ENCODE results near the gene STXBP1. TPM values are rescaled to one million over a fixed set of nuclear protein-coding genes. Genes with fewer than 3 reads are reported as not detected.
"Not testable (repeated sequence)": the region's sequence is repeated elsewhere in the genome, so short reads cannot be mapped to it uniquely, and the experiment has no call there.

Gene STXBP1
- total RNA-seq, 2 donors from 2014 or later, result 66.2 to 87.3 TPM

DNA sequence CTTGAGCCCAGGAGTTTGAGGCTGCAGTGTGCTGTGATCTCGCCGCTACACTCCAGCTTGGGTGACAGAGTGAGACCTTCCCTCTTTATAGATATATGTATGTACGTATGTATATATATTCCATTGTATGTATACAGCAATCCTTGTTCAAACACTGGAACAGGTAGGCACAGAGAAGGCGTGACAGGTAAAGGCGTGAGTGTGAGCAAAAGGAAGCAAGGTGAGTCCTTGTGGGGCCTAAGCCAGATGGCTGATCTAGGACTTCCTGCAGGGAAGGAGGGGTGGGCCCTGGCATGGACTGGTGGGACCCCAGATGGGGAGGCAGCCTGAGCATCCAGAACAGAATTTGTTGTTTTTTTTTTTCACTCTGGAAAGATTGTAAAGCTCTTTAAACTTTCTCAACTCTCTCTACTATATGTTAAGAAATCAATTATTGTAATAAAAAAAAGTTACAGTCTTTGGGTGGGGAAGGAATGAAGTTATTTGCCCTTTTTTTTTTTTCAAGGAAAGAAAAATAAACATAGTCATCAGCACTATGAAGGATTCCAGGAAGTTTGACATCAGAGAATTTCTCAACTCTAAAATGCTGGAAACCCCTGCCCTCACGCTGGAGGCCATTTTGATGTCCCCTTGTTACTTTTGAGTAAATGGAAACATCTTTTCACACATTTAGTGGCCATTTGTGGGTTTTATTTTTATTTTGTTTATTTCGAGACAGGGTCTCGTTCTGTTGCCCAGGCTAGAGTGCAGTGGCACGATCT lies 38.9 kb upstream of the STXBP1 start:
- H3K27me3 ChIP-seq (replicated peaks; ENCODE audit: insufficient read depth), result no peaks in the 10 kb centered on the region
- ATAC-seq (ENCODE audit: insufficient number of reproducible peaks, low FRiP score, low read depth) (peak; percentile 15), DNase-seq (ENCODE audit: low spot score) (no peak)
- H3K27ac ChIP-seq, result peak overlapping the region; percentile 85 to 92
- peaks cover 31 to 47% of the 10 kb centered on the region in 2 donors for H3K4me1 ChIP-seq (ENCODE audit: control insufficient read depth in 1 of 2, low read depth in 2 of 2)
- TF ChIP-seq, protein P1, sequence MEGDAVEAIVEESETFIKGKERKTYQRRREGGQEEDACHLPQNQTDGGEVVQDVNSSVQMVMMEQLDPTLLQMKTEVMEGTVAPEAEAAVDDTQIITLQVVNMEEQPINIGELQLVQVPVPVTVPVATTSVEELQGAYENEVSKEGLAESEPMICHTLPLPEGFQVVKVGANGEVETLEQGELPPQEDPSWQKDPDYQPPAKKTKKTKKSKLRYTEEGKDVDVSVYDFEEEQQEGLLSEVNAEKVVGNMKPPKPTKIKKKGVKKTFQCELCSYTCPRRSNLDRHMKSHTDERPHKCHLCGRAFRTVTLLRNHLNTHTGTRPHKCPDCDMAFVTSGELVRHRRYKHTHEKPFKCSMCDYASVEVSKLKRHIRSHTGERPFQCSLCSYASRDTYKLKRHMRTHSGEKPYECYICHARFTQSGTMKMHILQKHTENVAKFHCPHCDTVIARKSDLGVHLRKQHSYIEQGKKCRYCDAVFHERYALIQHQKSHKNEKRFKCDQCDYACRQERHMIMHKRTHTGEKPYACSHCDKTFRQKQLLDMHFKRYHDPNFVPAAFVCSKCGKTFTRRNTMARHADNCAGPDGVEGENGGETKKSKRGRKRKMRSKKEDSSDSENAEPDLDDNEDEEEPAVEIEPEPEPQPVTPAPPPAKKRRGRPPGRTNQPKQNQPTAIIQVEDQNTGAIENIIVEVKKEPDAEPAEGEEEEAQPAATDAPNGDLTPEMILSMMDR (IDR thresholded peaks at IDR 0.05), result no peak
- no peaks in the 10 kb centered on the region for H3K36me3 ChIP-seq
- no peak overlapping the region for H3K4me3 ChIP-seq
- H3K9me3 ChIP-seq, result no peaks in the 10 kb centered on the region

DNA sequence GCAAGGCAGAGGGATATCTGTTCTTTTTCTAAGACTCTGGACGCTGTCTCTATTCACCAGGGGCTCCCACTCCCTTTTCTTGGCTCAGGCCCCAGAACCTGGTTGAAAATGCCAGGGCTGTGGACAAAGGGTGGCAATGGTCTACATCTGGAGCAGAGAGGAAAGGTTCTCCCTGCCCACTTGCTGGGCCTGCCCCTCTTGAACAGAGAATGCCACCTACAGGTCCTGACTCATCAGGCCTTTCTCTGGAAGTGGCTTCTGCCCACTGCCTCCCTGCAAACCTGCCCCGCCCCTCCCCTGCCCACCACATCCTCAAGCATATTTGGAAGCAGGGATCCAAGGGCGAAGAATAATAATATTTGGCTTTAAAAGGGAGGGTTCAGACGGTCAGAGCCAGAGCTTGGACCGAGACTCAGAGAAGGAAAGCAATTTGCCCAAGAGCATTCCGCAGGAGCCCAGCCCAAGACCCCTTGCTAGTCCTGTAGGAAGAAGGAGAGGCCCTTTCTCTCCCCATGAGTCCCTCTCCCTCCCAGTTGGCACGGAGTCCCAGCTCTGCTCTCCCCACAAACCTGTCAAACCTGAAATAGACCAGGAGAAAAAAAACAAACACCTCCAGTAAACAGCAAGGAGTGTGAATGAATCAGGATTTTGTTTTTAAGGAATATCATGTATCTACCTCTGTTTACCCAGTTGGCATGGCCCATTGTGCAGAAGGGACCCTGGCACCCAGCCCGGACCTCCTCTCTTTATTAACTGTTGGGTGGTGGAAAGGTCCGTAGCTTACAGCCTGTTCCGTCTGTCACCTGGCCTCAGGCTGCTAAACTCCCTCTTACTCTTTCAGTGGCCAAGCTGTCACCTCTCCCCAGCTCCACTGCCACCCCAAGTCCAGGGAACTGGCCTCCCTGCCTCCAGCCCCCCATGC lies 37.7 kb upstream of the STXBP1 start:
- DNase-seq (ENCODE audit: low spot score) (peak; percentile 56), ATAC-seq (ENCODE audit: insufficient number of reproducible peaks, low FRiP score, low read depth) (no peak)
- H3K27me3 ChIP-seq (replicated peaks; ENCODE audit: insufficient read depth), result no peaks in the 10 kb centered on the region
- no peaks in the 10 kb centered on the region for H3K9me3 ChIP-seq
- peaks cover 35 to 58% of the 10 kb centered on the region in 2 donors for H3K4me1 ChIP-seq (ENCODE audit: control insufficient read depth in 1 of 2, low read depth in 2 of 2)
- TF ChIP-seq, protein P1 (IDR thresholded peaks at IDR 0.05), result no peak
- peak overlapping the region; percentile 85 to 92 for H3K27ac ChIP-seq
- no peak overlapping the region for H3K4me3 ChIP-seq
- no peaks in the 10 kb centered on the region for H3K36me3 ChIP-seq

DNA sequence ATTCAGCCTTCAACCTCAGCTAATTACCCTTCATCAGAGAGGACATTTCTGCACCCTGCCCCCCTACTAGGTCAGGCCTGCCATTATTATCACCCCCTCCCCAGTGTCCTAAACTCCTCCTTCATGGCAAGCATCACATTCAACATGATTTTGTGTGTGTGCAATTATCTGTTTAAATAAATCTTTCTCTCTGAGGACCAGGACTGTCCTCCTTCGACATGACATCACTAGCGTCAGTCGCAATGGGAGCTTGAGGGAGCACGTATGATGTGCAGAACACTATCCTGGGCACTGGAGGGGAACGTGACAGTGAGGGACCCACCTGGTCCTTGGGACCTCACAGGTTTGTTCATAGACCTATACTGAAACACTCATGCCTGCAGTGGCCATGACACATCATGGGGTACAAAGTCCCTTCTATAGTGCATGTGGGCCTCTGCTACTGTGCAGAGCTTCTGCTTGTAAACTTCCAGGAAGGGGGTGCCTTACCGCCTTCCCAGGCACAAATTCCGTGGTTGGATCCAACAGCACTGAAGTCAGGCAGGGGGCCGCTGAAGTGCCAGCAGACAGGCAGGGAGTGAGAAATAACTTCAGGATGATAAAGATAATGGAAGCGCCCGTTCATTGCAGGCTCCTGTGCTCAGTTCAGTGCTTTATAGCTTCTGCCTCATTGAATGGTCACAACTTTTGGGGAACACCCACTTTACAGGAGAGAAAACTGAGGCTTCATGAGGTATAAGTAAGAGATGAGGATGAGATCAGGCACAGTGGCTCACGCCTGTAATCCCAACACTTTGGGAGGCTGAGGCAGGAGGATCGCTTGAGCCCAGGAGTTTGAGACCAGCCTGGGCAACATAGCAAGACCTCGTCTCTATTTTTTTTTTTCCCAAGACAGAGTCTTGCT lies 36.0 kb upstream of the STXBP1 start:
- H3K9me3 ChIP-seq, result no peaks in the 10 kb centered on the region
- H3K4me3 ChIP-seq, result no peak overlapping the region
- peaks cover 42 to 58% of the 10 kb centered on the region in 2 donors for H3K4me1 ChIP-seq (ENCODE audit: control insufficient read depth in 1 of 2, low read depth in 2 of 2)
- no peaks in the 10 kb centered on the region for H3K36me3 ChIP-seq
- no peak overlapping the region for H3K27ac ChIP-seq
- ATAC-seq (ENCODE audit: insufficient number of reproducible peaks, low FRiP score, low read depth), result no peak
- H3K27me3 ChIP-seq (replicated peaks; ENCODE audit: insufficient read depth), result no peaks in the 10 kb centered on the region
- DNase-seq (ENCODE audit: low spot score), result no peak
- TF ChIP-seq, protein P1 (IDR thresholded peaks at IDR 0.05), result no peak

DNA sequence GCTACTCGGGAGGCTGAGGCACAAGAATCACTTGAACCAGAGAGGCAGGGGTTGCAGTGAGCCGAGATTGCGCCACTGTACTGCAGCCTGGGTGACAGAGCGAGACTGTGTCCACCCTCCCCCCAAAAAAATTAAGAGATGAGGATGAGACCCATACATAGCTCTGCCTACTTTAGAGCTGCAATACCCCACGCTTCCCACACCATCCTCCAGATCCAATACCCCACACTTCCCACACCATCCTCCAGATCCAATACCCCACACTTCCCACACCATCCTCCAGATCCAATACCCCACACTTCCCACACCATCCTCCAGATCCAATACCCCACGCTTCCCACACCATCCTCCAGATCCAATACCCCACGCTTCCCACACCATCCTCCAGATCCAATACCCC lies 34.9 kb upstream of the STXBP1 start:
- H3K27ac ChIP-seq; H3K9me3 ChIP-seq; H3K36me3 ChIP-seq; H3K4me3 ChIP-seq; DNase-seq (ENCODE audit: low spot score); ATAC-seq (ENCODE audit: insufficient number of reproducible peaks, low FRiP score, low read depth); H3K27me3 ChIP-seq (replicated peaks; ENCODE audit: insufficient read depth): not testable (repeated sequence)
- H3K4me1 ChIP-seq (ENCODE audit: control insufficient read depth in 1 of 2, low read depth in 2 of 2), result peaks cover 42 to 56% of the 10 kb centered on the region in 2 donors

DNA sequence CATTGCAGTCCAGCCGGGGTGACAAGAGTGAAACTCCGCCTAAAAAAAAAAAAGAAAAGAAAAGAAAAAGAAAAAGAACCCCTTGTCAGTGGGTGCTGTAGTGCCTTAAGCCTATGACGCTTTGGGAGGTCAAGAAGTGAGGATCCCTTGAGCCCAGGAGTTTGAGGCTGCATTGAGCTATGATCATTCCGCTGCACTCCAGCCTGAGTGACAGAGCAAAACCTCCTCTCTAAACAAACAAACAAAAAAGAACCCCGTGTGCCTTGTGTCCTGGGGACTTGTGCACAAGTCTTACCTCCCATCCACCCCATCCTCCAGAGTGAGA lies 33.5 kb upstream of the STXBP1 start:
- Histone ChIP-seq H3K36me3 (no peaks in the 10 kb centered on the region), H3K4me1 (ENCODE audit: control insufficient read depth in 1 of 2, low read depth in 2 of 2) (peaks cover 36 to 46% of the 10 kb centered on the region in 2 donors), H3K4me3 (peak overlapping the region; percentile 65), H3K27ac (peak overlapping the region; percentile 94 to 99), H3K27me3 (replicated peaks; ENCODE audit: insufficient read depth) (no peaks in the 10 kb centered on the region), H3K9me3 (no peaks in the 10 kb centered on the region)
- DNase-seq (ENCODE audit: low spot score), result no peak
- TF ChIP-seq, protein P1 (IDR thresholded peaks at IDR 0.05), result no peak
- ATAC-seq (ENCODE audit: insufficient number of reproducible peaks, low FRiP score, low read depth), result no peak

All from thoracic aorta (tissue), 2 donors.